Measurements from ENCODE around the gene TMEM81. TPM values are rescaled to one million over a fixed set of nuclear protein-coding genes. Genes with fewer than 3 reads are reported as not detected.

TMEM81 gene
- 1 to 10 TPM; 1.5 to 2.6 TPM for total RNA-seq
- polyA plus RNA-seq = 1 to 10 TPM; 1.5 to 2.5 TPM
- long read RNA-seq, donor 1, partial matches to known transcripts = 0 of 3 reads
- long read RNA-seq, donor 1, other reads (novel, unspliced or antisense) = 0 of 3 reads
- long read RNA-seq, donor 2, partial matches to known transcripts = 0 of 3 reads
- long read RNA-seq, donor 2, other reads (novel, unspliced or antisense) = 0 of 3 reads
- long read RNA-seq, donor 3, partial matches to known transcripts = 0 of 1 reads
- long read RNA-seq, donor 3, other reads (novel, unspliced or antisense) = 0 of 1 reads
- long read RNA-seq, donor 4, partial matches to known transcripts = 0 of 3 reads
- long read RNA-seq, donor 4, other reads (novel, unspliced or antisense) = 0 of 3 reads
- long read RNA-seq, donor 5 = 0 reads

DNA sequence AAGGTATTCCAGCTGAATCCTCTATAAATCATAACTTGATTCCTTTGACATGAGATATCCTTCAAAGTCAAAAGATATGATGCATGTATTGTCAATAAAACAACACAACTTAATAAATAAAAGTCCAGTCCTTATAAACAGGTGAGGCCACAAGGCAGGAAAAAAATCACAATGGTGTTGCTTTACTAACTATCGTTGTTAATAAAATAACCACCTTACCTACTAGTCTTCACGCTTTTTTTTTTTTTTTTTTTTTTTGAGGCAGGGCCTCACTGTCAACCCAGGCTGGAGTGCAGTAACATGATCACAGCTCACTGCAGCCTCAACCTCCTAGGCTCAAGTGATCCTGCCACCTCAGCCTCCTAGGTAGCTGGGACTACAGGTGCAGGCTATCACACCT, at the start of gene TMEM81:
TMEM81 (minus strand) TSS at position 101 of the 400 bp plus-strand sequence. CDS start 140 bp downstream, outside the sequence.
- no peak within 1 kb of the TSS for H3K27ac ChIP-seq (ENCODE audit: low read depth in 1 of 2, low read length in 1 of 2)
- 94 to 96% methylated on average over 2 of the region's 2 CpGs for WGBS, 2 donors
- no peak within 1 kb of the TSS for H3K9ac ChIP-seq (ENCODE audit: insufficient read depth in 1 of 2, low read length in 2 of 2)
- TF ChIP-seq, protein P1, sequence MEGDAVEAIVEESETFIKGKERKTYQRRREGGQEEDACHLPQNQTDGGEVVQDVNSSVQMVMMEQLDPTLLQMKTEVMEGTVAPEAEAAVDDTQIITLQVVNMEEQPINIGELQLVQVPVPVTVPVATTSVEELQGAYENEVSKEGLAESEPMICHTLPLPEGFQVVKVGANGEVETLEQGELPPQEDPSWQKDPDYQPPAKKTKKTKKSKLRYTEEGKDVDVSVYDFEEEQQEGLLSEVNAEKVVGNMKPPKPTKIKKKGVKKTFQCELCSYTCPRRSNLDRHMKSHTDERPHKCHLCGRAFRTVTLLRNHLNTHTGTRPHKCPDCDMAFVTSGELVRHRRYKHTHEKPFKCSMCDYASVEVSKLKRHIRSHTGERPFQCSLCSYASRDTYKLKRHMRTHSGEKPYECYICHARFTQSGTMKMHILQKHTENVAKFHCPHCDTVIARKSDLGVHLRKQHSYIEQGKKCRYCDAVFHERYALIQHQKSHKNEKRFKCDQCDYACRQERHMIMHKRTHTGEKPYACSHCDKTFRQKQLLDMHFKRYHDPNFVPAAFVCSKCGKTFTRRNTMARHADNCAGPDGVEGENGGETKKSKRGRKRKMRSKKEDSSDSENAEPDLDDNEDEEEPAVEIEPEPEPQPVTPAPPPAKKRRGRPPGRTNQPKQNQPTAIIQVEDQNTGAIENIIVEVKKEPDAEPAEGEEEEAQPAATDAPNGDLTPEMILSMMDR (IDR thresholded peaks at IDR 0.05; ENCODE audit: control extremely low read depth, extremely low read depth) = no peak
- ATAC-seq (ENCODE audit: insufficient read depth, low FRiP score) (no peak), DNase-seq (no peak)
- no peaks in the 10 kb centered on the region for H3K4me1 ChIP-seq (ENCODE audit: control insufficient read depth in 5 of 5, insufficient read depth in 5 of 5, low read length in 5 of 5)
- no peak within 1 kb of the TSS for H3K4me3 ChIP-seq
- H3K36me3 ChIP-seq (ENCODE audit: control insufficient read depth in 4 of 4, insufficient read depth in 4 of 4, low read length in 4 of 4) = peaks cover 6 to 18% (median 13%) of the 10 kb centered on the region in 4 donors
- no peaks in the 10 kb centered on the region for H3K9me3 ChIP-seq (ENCODE audit: control insufficient read depth in 4 of 4, insufficient read depth in 3 of 4, low read length in 3 of 4)
- no peaks in the 10 kb centered on the region for H3K27me3 ChIP-seq (ENCODE audit: control insufficient read depth in 3 of 3, insufficient read depth in 3 of 3, low read length in 2 of 3)

- Histone ChIP-seq H3K4me1 (ENCODE audit: control insufficient read depth in 5 of 5, insufficient read depth in 5 of 5, low read length in 5 of 5) (no peaks in the 10 kb centered on the region), H3K4me3 (no peak overlapping the region), H3K9me3 (ENCODE audit: control insufficient read depth in 4 of 4, insufficient read depth in 3 of 4, low read length in 3 of 4) (no peaks in the 10 kb centered on the region), H3K27ac (ENCODE audit: low read depth in 1 of 2, low read length in 1 of 2) (no peak overlapping the region), H3K9ac (ENCODE audit: insufficient read depth in 1 of 2, low read length in 2 of 2) (no peak overlapping the region), H3K27me3 (ENCODE audit: control insufficient read depth in 3 of 3, insufficient read depth in 3 of 3, low read length in 2 of 3) (peaks cover 0 to 2% (median 0%) of the 10 kb centered on the region in 3 donors), H3K36me3 (ENCODE audit: control insufficient read depth in 4 of 4, insufficient read depth in 4 of 4, low read length in 4 of 4) (no peaks in the 10 kb centered on the region)
- ATAC-seq (ENCODE audit: insufficient read depth, low FRiP score) (no peak), DNase-seq (no peak)
- TF ChIP-seq, protein P1 (IDR thresholded peaks at IDR 0.05; ENCODE audit: control extremely low read depth, extremely low read depth) = no peak
- 57 to 85% methylated on average over 1 of the region's 1 CpG for WGBS, 2 donors
Observed at GRCh38 chr1:205133287-205133686, 49.0 kb upstream of the TMEM81 start.

DNA sequence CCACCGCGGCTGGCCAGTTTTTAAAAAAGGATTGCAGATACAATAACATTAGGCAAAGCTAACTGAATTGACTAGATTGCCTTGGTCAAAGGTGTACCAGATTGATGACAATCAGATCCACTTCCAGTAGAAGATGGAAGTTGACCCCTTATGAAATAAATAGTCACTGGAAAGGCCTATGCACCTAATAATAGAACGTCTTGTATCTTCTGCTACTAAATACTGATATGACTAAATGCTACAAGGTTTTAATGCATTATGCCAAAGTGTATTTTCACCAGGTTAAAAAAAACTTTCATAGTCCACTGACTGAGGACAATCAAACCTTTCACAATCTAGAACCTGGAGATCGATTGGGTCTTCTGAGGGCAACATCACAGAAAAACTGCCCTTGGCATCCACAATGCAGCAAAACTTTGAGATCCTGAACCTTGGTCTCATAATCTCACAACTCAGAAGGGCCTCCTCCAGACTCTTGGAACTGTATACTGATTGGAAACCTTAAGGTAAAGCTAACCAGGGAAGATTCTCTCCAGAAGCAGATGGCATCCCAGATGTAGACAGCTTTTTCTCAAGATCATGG, 45.3 kb upstream of the TMEM81 start:
- no peak overlapping the region for H3K4me3 ChIP-seq
- DNase-seq (no peak), ATAC-seq (ENCODE audit: insufficient read depth, low FRiP score) (no peak)
- no peak overlapping the region for H3K9ac ChIP-seq (ENCODE audit: insufficient read depth in 1 of 2, low read length in 2 of 2)
- TF ChIP-seq, protein P1 (IDR thresholded peaks at IDR 0.05; ENCODE audit: control extremely low read depth, extremely low read depth) = no peak
- H3K27ac ChIP-seq (ENCODE audit: low read depth in 1 of 2, low read length in 1 of 2) = no peak overlapping the region
- no peaks in the 10 kb centered on the region for H3K9me3 ChIP-seq (ENCODE audit: control insufficient read depth in 4 of 4, insufficient read depth in 3 of 4, low read length in 3 of 4)
- H3K36me3 ChIP-seq (ENCODE audit: control insufficient read depth in 4 of 4, insufficient read depth in 4 of 4, low read length in 4 of 4) = no peaks in the 10 kb centered on the region
- 88 to 89% methylated on average over 4 of the region's 4 CpGs for WGBS, 2 donors
- H3K27me3 ChIP-seq (ENCODE audit: control insufficient read depth in 3 of 3, insufficient read depth in 3 of 3, low read length in 2 of 3) = peaks cover 0 to 2% (median 0%) of the 10 kb centered on the region in 3 donors
- no peaks in the 10 kb centered on the region for H3K4me1 ChIP-seq (ENCODE audit: control insufficient read depth in 5 of 5, insufficient read depth in 5 of 5, low read length in 5 of 5)
